PFSK-1 (cell line): ENCODE data around the gene UFSP1.

ENCODE experiments used
- FOXP2 ChIP-seq: optimal IDR thresholded peaks from 2 replicates; pipeline ENCODE3; 2011; ENCODE audit warnings: borderline replicate concordance, control low read depth, inconsistent platforms; ENCODE audit not compliant: insufficient read depth; ENCODE audit errors: extremely low read length, extremely low read depth
- POLR2AphosphoS5 ChIP-seq: IDR thresholded peaks from 2 replicates; pipeline ENCODE4 v1.6.1; 2012; ENCODE audit warnings: low read depth, mild to moderate bottlenecking, control low read depth, low read length, moderate library complexity
- REST ChIP-seq, 2 experiments: IDR thresholded peaks; 2 replicates each; pipeline versions ENCODE4 v1.6.1 to v1.8.0; 2011 to 2012; ENCODE audit warnings: low read depth in 2 of 2, low read length in 2 of 2, control low read depth in 1 of 2, inconsistent platforms in 1 of 2, mild to moderate bottlenecking in 1 of 2, moderate library complexity in 1 of 2; ENCODE audit not compliant: insufficient read depth in 1 of 2
- SIN3A ChIP-seq: IDR thresholded peaks from 2 replicates; pipeline ENCODE4 v1.6.1; 2012; ENCODE audit warnings: mild to moderate bottlenecking, low read length, moderate library complexity, borderline replicate concordance; ENCODE audit not compliant: insufficient read depth
- TAF1 ChIP-seq: IDR thresholded peaks from 2 replicates; pipeline ENCODE4 v1.6.1; 2012; ENCODE audit warnings: low read length, control low read depth, borderline replicate concordance; ENCODE audit not compliant: insufficient read depth

GRCh38 chr7:100867040-100867775 lies 22.3 kb downstream of the UFSP1 start, which contains the start of gene TRIP6:
- TF ChIP-seq REST (IDR thresholded peaks at IDR 0.05; ENCODE audit: insufficient read depth in 1 of 2, low read depth in 2 of 2, low read length in 2 of 2) (no peak), POLR2AphosphoS5 (peak; percentile 28; the same call in 1 of the 2 replicates), SIN3A (no peak), TAF1 (no peak), FOXP2 (no peak)
